Activated T-cell treated with anti-CD3 and anti-CD28 coated beads, Interleukin-2, amount 50 U/mL, for 24 hours (primary cell): Measurements from ENCODE around the gene PPP1R12A.

Experiments
- DNase-seq: peaks from one replicate; pipeline ENCODE4 v3.0.0-alpha.2; 2020
- H3K27ac Mint-ChIP-seq: 2 replicates; pipeline ENCODE4 v1.8.0; 2020; ENCODE audit warnings: mild to moderate bottlenecking, mixed read lengths
- H3K27me3 Mint-ChIP-seq: 2 replicates; pipeline ENCODE4 v1.8.0; 2020; ENCODE audit warnings: mixed read lengths
- H3K36me3 Mint-ChIP-seq: 2 replicates; pipeline ENCODE4 v1.8.0; 2020; ENCODE audit warnings: low read depth, mixed read lengths
- H3K4me1 Mint-ChIP-seq: 2 replicates; pipeline ENCODE4 v1.8.0; 2020; ENCODE audit warnings: low read depth, mixed read lengths
- H3K4me3 Mint-ChIP-seq: 2 replicates; pipeline ENCODE4 v1.8.0; 2020; ENCODE audit warnings: mild to moderate bottlenecking, moderate library complexity, mixed read lengths
- H3K9me3 Mint-ChIP-seq: 2 replicates; pipeline ENCODE4 v1.8.0; 2020; ENCODE audit warnings: mixed read lengths

The PPP1R12A gene

DNA sequence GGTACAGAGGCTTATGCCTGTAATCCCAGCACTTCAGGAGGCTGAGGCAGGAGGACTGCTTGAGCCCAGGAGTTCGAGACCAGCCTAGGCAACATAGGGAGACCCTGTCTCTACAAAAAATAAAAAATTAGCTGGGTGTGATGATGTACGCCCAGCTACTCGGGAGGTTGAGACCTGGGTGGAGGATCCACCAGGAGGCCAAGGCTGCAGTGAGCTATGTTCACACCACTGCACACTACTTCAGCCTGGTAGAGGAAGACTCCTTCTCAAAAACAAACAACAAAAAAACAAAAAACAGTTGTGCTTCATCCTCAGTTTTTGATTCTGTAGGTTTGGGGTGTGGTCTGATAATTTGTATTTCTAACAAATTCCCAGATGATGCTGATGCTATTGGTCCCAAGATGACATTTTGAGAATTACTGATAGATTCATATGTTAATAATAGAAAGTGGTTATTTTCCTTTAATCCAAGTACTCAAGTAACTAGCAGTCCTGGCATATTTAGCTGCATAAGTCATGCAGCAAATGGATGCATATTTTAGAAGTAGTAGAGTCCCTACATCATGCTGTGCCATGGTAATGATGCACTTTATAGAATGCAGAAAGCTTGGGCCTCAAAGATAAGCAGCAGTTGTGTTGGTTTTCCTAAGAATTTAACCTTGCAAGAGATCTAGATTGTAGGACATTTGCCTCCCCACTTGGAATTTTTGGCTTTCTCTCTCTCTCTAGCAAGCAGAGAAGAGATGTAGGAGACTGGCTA, 168.0 kb downstream of the PPP1R12A start:
- Mint-ChIP-seq H3K4me1 (no peaks in the 10 kb centered on the region), H3K27ac (no peak overlapping the region), H3K4me3 (no peak overlapping the region), H3K27me3 (peaks cover 4% of the 10 kb centered on the region), H3K36me3 (peaks cover 7% of the 10 kb centered on the region), H3K9me3 (no peaks in the 10 kb centered on the region)
- DNase-seq = no peak

- H3K9me3 Mint-ChIP-seq = no peaks in the 10 kb centered on the region
- no peaks in the 10 kb centered on the region for H3K4me1 Mint-ChIP-seq
- H3K27me3 Mint-ChIP-seq = peaks cover 4% of the 10 kb centered on the region
- H3K36me3 Mint-ChIP-seq = no peaks in the 10 kb centered on the region
- no peak overlapping the region for H3K27ac Mint-ChIP-seq
- DNase-seq = no peak
- H3K4me3 Mint-ChIP-seq = no peak overlapping the region
Observed at GRCh38 chr12:79765157-79765556, 169.7 kb downstream of the PPP1R12A start.

GRCh38 chr12:79764641-79765040, 170.3 kb downstream of the PPP1R12A start:
- Mint-ChIP-seq H3K36me3 (no peaks in the 10 kb centered on the region), H3K4me1 (no peaks in the 10 kb centered on the region), H3K27me3 (peaks cover 4% of the 10 kb centered on the region), H3K4me3 (no peak overlapping the region), H3K9me3 (no peaks in the 10 kb centered on the region), H3K27ac (no peak overlapping the region)
- no peak for DNase-seq

- H3K27me3 Mint-ChIP-seq = peaks cover 4% of the 10 kb centered on the region
- no peak for DNase-seq
- no peaks in the 10 kb centered on the region for H3K9me3 Mint-ChIP-seq
- H3K27ac Mint-ChIP-seq = no peak overlapping the region
- no peaks in the 10 kb centered on the region for H3K36me3 Mint-ChIP-seq
- H3K4me3 Mint-ChIP-seq = no peak overlapping the region
- no peaks in the 10 kb centered on the region for H3K4me1 Mint-ChIP-seq
Observed at GRCh38 chr12:79763766-79764452, 171.0 kb downstream of the PPP1R12A start.

- Mint-ChIP-seq H3K4me1 (no peaks in the 10 kb centered on the region), H3K27ac (no peak overlapping the region), H3K9me3 (peaks cover 3% of the 10 kb centered on the region), H3K27me3 (peaks cover 4% of the 10 kb centered on the region), H3K36me3 (no peaks in the 10 kb centered on the region), H3K4me3 (no peak overlapping the region)
- no peak for DNase-seq
Observed at GRCh38 chr12:79761341-79761740, 173.6 kb downstream of the PPP1R12A start.

GRCh38 chr12:79747274-79747673, 187.6 kb downstream of the PPP1R12A start:
- DNase-seq = no peak
- no peaks in the 10 kb centered on the region for H3K4me1 Mint-ChIP-seq
- H3K9me3 Mint-ChIP-seq = no peaks in the 10 kb centered on the region
- no peak overlapping the region for H3K4me3 Mint-ChIP-seq
- no peaks in the 10 kb centered on the region for H3K36me3 Mint-ChIP-seq
- no peak overlapping the region for H3K27ac Mint-ChIP-seq
- peaks cover 11% of the 10 kb centered on the region for H3K27me3 Mint-ChIP-seq

DNA sequence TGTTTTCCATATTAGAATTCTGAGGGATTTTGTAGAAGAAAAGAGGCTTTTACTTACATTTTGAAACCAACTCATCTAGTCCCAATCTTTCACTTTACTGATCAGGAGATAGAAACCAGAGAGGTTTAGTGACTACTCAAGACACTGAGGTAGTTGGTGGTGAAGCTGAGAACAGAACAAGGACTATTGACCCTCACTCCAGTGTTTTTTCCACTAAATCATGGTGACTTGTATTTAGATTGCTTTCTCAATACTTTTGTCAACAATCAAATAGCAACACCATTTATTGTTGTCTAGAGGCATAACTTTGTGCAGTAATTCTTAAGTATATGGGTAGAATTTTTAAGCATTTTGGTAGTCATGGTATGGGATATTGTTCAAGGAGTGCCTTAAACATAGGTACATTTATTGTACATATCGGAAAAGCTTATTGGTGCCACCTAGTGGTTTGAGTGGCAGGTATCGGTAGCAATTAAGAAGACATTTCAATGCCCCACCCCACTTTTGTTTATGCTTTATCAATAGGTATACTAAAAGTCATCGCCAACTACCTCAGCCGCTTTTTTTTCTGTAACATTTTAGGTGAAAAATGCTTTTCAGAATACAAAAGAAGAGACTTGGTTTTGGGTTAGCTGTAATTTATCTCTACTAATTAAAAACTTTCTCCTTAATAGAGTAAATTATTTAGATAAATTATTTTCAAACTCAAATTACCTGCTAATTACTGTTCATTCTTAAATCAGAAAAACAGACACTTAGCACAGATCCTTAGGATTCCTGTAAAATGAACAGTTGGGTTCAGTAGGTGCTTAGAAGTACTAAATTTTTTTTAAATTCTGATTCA, 196.8 kb downstream of the PPP1R12A start:
- Mint-ChIP-seq H3K4me3 (no peak overlapping the region), H3K27me3 (peaks cover 10% of the 10 kb centered on the region), H3K9me3 (no peaks in the 10 kb centered on the region), H3K4me1 (no peaks in the 10 kb centered on the region), H3K27ac (no peak overlapping the region), H3K36me3 (no peaks in the 10 kb centered on the region)
- DNase-seq = no peak

GRCh38 chr12:79732638-79733037, 202.3 kb downstream of the PPP1R12A start:
- DNase-seq = no peak
- Mint-ChIP-seq H3K4me3 (no peak overlapping the region), H3K27me3 (peaks cover 26% of the 10 kb centered on the region), H3K36me3 (no peaks in the 10 kb centered on the region), H3K9me3 (no peaks in the 10 kb centered on the region), H3K4me1 (no peaks in the 10 kb centered on the region), H3K27ac (no peak overlapping the region)

GRCh38 chr12:79725987-79726386, 208.9 kb downstream of the PPP1R12A start:
- Mint-ChIP-seq H3K27ac (no peak overlapping the region), H3K27me3 (peaks cover 29% of the 10 kb centered on the region), H3K4me1 (no peaks in the 10 kb centered on the region), H3K36me3 (no peaks in the 10 kb centered on the region), H3K9me3 (no peaks in the 10 kb centered on the region), H3K4me3 (no peak overlapping the region)
- no peak for DNase-seq
